DND-41 (cell line): ENCODE results near the gene SQOR.

Experiments
- EZH2 ChIP-seq: IDR thresholded peaks from 3 replicates; pipeline ENCODE4 v1.6.1; 2012; ENCODE audit warnings: borderline replicate concordance, low read depth, mild to moderate bottlenecking, moderate library complexity, low read length, inconsistent platforms; ENCODE audit not compliant: severe bottlenecking
- TF ChIP-seq, protein P1 (sequence below): IDR thresholded peaks from 2 replicates; pipeline ENCODE4 v1.5.1; 2012; ENCODE audit warnings: borderline replicate concordance, low read length, moderate library complexity, mild to moderate bottlenecking; ENCODE audit not compliant: poor library complexity, severe bottlenecking; ENCODE audit errors: extremely low read depth

DNA sequence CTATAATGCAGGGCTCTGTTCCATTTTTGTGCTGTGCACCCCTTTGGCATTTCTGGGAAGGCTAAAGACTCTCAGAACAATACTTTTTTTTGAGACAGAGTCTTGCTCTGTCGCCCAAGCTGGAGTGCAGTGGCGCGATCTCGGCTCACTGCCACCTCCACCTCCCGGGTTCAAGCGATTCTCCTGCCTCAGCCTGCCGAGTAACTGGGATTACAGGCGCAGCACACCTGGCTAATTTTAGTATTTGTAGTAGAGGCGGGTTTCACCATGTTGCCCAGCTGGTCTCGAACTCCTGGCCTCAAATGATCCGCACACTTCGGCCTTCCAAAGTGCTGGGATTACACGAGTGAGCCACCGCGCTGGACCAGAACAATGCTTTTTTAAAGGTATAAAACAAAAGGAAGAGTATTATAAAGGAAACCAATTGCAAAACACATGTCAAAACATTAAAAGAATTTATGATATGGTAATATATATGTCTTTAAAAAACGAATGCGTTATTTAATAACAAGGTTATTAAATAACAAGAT, 999 bp downstream of the SQOR start:
- TF ChIP-seq, protein P1, sequence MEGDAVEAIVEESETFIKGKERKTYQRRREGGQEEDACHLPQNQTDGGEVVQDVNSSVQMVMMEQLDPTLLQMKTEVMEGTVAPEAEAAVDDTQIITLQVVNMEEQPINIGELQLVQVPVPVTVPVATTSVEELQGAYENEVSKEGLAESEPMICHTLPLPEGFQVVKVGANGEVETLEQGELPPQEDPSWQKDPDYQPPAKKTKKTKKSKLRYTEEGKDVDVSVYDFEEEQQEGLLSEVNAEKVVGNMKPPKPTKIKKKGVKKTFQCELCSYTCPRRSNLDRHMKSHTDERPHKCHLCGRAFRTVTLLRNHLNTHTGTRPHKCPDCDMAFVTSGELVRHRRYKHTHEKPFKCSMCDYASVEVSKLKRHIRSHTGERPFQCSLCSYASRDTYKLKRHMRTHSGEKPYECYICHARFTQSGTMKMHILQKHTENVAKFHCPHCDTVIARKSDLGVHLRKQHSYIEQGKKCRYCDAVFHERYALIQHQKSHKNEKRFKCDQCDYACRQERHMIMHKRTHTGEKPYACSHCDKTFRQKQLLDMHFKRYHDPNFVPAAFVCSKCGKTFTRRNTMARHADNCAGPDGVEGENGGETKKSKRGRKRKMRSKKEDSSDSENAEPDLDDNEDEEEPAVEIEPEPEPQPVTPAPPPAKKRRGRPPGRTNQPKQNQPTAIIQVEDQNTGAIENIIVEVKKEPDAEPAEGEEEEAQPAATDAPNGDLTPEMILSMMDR = no peak
- no peak for TF ChIP-seq EZH2
